Retinal pigment epithelial cell (primary cell): ENCODE results near the gene PTPN14.
"Not testable (repeated sequence)": the region's sequence is repeated elsewhere in the genome, so short reads cannot be mapped to it uniquely, and the experiment has no call there.

Experiments used
- DNase-seq: peaks from one replicate; pipeline ENCODE4 v3.0.0-alpha.2; 2010; ENCODE audit warnings: low read depth
- H3K4me3 ChIP-seq: 2 replicates; pipeline ENCODE4 v1.5.1; 2011; ENCODE audit warnings: mild to moderate bottlenecking, low read length, control low read depth, moderate library complexity
- CTCF ChIP-seq: conservative IDR thresholded peaks from 2 replicates; pipeline ENCODE4 v1.5.1; 2011; ENCODE audit warnings: low read depth, low read length, control low read depth, inconsistent platforms

The PTPN14 gene

GRCh38 chr1:214400131-214400530 is 151.3 kb downstream of the PTPN14 start:
- DNase-seq: no peak
- no peak overlapping the region for H3K4me3 ChIP-seq
- no peak for TF ChIP-seq CTCF

GRCh38 chr1:214398490-214398889 is 152.9 kb downstream of the PTPN14 start:
- TF ChIP-seq CTCF: no peak
- no peak overlapping the region for H3K4me3 ChIP-seq
- DNase-seq: no peak

DNA sequence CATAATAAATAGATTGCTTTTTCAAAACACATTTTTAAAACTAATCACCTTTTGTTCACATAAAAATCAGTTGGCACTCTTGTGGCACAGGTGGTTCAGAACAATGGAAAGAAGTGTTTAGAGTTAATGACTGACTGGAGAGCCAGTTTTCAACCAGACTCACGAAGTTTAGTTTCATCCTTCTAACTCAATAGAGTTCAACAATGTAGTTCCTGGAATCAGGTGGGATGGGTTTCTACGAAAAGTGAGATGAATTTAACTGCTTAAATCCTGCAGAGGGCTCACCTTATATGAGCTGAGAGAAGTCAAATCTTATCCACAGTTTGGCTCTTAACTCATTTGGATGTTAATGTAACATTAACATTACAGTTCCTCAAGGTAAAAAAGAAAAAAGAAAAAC is 153.9 kb downstream of the PTPN14 start:
- TF ChIP-seq CTCF: no peak
- no peak overlapping the region for H3K4me3 ChIP-seq
- DNase-seq: no peak

DNA sequence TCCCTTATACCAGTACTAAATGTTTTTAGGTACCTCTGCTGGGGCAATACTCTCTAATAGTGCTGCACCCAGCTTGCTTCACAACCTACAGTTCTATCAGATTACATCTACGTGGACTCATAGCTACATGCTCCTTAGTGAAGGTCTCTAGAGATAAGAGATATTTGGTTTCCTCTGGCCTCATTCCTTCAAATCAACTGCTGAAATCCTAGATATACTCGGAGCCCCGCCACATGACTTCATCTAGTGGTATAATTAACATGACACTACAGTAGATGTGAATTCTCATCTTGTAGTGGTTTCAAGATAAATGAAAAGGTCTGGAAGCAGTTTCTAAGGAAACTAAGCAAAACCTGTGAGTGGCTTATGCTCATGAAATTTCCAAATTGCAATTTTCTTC is 155.1 kb downstream of the PTPN14 start:
- TF ChIP-seq CTCF: no peak
- no peak overlapping the region for H3K4me3 ChIP-seq
- no peak for DNase-seq

- H3K4me3 ChIP-seq, DNase-seq: not testable (repeated sequence)
These were observed 156.8 kb downstream of the PTPN14 start for GRCh38 chr1:214394569-214394968.

DNA sequence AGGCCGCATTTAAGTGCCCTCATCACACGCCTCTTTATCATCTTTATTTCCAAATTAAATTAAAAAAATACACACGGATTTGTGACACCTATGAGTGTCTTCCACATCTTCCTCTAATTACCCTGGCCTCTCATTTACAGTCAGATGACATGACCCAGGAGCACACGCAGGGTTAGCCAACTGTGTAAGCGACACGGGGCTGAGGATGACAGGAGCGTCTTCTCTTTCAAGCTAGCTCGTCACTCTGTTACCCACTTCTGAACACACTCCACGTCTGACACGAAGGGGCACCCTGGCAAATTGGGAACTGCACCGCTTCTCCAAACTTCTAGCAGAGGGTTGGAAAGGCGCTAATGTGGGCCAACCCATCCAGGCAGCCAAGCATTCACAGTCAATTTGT is 158.3 kb downstream of the PTPN14 start:
- DNase-seq: no peak
- no peak for TF ChIP-seq CTCF
- no peak overlapping the region for H3K4me3 ChIP-seq

DNA sequence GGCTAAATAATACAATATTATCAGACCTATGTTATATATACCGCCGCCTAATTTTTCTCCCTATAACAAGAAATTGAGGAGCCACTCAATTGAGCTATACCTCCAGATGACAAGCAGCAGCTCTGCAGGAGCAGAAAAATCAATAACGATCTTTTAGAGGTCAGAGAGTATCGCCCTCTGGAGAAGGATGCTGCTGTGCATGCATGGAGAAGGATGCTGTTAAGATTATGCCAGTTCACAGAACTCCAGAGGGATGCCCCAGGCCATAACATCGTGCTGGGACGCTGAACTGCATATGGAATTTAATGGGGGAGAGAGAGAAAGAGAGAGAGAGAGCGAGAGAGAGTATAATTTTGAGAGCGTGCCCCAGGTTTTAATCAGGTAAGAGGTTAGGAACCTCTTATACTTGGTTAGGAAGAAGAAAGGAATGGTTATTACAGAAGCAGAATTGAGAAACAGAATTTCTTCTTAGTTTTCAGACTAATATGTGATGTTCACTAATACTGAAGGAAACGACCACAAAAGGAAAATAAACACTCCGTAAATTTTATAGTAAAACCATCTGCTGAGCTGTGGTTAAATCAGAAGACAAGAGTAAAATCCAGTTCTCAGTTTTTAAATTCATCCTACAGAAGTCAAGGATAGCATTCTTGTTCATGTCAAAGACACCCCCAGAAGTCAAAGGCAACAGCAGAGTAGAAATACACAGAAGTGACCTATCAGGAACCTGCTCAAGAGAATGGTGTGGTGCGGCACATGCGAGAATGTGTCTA is 159.3 kb downstream of the PTPN14 start:
- no peak for DNase-seq
- no peak overlapping the region for H3K4me3 ChIP-seq
- no peak for TF ChIP-seq CTCF
